NCI-H1092 treated with DMSO at 0.1 percent for 48 hours (cell line): Measurements from ENCODE around the gene KCNK7.
"Not testable (repeated sequence)": the region's sequence is repeated elsewhere in the genome, so short reads cannot be mapped to it uniquely, and the experiment has no call there.

Experiments used
- DNase-seq: peaks from one replicate; lab custom pipeline; 2025; lab: John Stamatoyannopoulos, UW

Gene KCNK7

DNA sequence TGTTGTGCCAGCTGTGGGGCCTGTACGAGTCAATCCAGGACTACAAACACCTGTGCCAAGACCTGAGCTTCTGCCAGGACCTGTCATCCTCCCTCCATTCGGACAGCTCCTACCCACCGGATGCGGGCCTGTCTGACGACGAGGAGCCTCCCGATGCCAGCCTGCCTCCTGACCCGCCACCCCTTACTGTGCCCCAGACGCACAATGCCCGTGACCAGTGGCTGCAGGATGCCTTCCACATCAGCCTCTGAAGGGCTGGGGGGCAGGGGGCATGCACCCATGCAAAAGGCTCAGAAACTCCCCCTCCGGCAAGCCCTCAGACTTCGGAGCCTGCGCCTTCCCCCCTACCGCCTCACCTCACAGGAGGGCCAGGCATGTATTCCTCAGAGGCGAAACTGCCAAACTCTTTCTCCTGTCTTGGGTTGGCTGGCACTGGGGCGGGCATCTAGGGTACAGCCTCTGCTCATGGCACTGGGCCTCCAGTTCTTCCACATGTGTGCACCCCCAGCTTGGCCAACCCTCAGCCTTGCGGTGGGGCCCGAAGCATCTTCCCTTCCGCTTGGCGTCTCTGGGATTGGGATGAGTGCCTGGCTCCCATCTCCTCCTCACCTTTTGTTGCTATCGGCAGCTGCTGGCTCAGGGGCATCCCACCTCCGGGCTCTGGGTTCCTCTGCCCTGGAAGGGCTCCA is 22.1 kb downstream of the KCNK7 start:
- DNase-seq = no peak

DNA sequence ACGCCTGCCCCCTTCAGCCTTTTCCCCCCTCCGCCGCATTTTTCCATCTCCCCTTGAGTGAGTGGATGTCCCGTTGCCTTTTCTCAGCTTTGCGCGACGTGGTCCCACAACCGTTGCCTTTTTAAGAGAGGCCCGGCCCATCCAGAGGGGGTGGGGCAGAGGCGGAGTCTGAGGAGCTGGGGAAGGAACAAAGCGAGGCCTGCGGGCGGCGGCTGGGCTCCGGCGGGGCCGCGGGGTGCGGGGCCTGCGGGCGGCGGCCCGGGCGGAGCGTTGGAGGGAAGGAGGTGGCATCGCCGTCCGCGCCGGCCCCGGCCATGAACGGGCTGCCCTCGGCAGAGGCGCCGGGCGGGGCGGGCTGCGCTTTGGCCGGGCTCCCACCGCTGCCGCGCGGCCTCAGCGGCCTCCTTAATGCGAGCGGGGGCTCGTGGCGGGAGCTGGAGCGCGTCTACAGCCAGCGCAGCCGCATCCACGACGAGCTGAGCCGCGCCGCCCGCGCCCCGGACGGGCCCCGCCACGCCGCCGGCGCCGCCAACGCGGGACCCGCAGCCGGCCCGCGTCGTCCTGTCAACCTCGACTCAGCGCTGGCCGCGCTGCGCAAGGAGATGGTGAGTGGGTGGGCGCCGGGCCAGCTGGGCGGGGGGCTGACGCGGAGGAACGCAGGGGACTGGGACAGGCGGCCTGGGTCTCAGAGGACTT is 23.1 kb downstream of the KCNK7 start, which contains the start of gene FAM89B:
TSS of gene FAM89B (plus strand) at position 183 of the 696 bp plus-strand sequence. CDS start at position 315, 132 bp downstream.
- DNase-seq = peak; percentile 78

DNA sequence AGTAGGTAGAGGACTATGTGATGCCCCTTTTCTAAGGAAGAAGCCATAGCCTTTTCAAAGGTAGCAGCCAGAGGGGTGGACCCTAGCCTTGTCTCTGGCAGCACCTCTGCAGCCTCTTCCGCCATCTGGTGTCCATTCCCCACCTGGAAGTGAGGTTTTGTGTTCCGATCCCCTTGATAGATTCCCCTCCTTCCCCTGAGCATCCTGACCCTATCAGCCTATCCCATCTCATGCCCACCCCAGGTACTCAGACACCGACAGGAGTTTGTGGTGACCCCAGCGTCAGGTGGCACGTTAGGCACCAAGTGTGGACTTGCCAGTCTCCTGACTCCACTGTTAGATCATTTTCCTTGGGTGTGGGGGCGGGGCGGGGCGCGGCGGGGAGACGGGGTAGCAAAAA is 23.7 kb downstream of the KCNK7 start:
- DNase-seq = peak; percentile 55

DNA sequence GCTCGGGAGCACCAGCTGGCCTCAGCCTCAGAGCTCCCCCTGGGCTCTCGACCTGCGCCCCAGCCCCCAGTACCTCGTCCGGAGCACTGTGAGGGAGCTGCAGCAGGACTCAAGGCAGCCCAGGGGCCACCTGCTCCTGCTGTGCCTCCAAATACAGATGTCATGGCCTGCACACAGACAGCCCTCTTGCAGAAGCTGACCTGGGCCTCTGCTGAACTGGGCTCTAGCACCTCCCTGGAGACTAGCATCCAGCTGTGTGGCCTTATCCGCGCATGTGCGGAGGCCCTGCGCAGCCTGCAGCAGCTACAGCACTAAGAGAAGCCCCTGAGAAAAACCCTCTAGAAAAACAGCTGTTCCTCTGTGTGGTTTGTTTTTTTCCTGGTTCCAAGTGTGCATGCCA is 24.2 kb downstream of the KCNK7 start:
- DNase-seq = no peak

DNA sequence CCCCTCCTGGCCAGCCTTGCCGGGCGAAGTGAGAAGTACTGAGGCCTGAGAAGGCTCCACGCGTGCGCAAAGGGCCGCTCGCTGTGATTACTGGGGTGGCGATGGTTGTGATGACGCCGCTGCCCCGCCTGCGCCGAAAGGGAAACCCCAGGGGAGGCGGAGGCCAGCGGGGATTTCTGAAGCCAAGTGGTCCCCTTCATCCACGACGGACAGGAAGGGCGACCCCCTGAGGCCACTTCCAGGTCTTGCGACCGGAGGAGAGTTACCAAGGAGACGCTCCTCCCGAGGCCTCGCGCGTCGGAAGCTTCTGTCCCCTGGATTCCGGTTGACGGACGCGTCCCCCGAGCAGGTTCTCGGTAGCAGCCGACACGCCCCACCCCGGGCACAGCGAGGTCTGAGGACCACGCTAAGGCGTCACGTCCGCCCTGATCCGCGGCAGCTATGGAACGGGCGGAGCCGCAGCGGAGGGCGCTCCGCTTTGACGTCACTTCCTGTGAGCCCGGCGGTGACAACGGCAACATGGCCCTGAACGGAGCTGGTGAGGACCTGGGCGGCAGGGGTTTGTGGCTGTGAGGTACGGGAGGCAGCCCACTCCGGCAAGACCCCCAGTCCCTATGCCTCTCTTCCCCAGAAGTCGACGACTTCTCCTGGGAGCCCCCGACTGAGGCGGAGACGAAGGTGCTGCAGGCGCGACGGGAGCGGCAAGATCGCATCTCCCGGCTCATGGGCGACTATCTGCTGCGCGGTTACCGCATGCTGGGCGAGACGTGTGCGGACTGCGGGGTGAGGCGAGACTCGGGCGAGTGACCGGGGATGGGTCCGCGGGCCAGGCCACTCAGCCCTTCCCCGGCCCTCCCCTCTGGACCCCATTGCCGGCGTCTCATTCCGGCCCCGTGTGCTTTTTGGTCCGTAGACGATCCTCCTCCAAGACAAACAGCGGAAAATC is 25.4 kb downstream of the KCNK7 start, which contains the start of gene ZNRD2:
TSS of gene ZNRD2 (plus strand) at position 505 of the 946 bp plus-strand sequence. CDS start at position 520, 15 bp downstream.
- DNase-seq = peak; percentile 98

DNA sequence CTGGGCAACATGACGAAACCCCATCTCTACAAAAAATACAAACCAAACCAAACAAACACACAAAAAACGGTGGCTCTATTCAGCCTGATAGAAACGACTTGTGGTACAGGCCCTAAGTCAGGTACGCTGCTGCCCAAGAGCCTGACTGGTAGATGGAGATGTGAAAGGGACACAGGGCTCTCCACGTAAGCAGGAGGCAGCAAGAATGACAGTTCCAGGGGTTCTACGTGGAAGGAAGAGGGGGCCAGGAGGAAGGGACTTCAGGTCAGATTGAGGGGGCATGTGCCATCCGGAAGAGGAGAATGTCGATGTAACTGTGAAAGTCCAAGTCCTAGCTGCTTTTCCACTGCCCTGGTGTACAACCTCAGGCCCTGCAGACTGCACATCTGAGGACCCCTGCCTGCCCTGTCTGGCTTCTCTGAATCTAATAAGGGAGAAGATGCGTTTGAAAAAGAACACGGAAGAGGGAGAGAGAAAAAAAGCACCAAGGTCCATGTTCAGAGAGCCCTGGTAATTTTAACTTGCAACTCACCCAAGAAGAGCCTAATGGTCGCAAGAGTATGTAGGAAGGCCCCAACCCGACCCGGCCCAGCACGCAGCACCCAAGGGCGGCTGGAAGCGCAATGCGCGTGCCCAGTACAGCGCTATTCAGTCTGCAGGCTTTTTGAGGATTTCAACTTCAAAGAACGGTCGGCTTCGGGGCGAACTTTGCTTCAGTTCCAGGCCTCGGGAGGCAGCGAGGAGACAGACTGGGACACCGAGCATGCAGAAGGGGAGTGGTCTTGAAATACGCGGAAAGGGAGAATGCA is 26.2 kb downstream of the KCNK7 start:
- DNase-seq = no peak

DNA sequence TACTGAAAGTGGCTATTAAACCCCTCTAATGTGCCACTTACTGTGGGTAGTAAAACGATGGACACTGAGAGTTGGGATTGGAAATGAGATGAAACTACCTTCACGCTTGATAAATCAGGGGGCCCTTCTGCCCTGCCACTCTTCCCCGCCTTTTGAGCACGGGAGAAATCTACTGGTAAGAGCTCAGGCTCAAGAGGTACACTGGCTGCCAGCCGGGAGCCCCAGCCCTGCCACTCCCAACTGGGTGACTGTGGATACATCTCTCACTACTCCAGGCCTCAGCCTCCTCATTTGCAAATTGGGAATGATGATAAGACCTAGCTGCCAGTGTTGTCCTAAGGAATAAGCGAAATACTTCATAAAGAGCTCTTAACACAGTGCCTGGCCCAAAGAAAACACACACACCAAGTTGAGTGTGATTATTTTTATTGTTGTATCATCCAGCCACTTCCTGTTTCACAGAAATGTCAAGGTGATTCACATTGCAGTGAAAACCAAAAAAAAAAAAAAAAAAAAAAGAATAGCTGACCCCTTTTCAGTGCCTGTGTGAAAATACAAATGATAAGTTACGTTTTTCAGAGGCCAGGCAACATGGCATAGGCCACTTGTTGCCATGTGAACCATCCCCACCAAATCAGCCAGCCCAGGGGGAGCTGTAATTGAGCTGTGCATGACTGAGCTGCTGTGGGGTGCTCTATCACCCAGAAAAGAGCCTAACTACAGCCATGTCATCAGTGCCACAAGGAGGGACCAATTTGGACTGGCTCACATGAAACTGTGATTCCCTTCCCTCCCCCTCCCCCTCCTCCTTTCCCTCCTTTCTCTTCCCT is 29.8 kb downstream of the KCNK7 start:
- DNase-seq = no peak

DNA sequence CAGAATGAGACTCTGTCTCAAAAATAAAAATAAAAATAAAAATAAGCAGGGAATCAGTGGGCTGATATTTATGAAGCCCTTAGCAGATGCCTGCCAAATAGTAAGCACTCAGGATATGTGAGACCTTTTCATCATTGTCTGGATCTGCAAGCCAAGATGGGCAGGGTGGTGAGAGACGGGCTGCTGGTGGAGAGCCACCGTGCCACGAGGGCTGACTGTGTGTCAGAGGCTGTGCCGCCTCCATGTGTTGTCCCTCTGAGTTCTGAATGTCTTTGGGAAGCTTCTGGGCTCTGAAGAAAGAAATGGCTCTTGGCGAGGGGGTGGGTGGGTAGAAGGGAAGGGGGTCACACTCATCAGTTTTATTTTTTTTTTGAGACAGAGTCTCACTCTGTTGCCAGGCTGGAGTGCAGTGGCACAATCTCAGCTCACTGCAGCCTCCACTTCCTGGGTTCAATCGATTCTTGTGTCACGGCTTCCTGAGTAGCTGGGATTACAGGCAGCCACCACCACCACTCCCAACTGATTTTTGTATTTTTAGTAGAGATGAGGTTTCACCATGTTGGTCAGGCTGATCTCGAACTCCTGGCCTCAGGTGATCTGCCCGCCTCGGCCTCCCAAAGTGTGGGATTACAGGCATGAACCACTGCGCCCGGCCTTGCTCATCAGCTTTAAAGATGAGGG is 30.6 kb downstream of the KCNK7 start:
- not testable (repeated sequence) for DNase-seq

DNA sequence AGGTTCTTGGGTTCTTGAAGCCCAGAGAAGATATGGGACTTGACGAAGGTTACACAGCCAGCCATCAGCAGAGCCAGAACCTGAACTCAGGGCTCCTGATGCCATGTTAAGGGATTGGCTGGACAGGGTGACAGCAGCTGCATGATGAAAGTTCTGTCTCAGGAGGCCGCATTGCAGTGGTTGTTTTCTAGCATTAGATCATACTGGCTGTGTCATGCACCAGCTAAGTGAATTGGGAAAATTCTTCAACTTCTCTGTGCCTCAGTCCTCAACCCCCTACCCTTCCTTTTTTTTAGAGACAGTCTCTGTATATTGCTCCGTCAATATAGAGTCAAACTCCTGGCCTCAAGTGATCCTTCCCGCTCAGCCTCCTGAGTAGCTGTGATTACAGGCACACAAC is 32.0 kb downstream of the KCNK7 start:
- no peak for DNase-seq

DNA sequence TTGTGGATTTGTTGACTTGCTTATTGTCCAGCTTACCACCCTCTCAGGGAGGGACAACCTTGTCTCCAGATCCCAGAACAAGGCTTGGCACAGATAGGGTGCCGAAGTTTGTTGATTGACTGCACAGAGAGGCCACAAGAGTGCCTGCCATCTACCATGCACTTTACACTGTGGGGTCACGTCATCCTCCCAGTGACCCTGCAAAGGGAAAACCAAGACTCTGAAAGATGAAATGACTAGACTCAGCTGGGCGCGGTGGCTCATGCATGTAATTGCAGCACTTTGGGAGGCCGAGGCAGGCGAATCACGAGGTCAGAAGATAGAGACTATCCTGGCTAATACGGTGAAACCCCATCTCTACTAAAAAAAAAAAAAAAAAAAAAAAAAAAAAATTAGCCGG is 32.8 kb downstream of the KCNK7 start:
- DNase-seq = no peak

DNA sequence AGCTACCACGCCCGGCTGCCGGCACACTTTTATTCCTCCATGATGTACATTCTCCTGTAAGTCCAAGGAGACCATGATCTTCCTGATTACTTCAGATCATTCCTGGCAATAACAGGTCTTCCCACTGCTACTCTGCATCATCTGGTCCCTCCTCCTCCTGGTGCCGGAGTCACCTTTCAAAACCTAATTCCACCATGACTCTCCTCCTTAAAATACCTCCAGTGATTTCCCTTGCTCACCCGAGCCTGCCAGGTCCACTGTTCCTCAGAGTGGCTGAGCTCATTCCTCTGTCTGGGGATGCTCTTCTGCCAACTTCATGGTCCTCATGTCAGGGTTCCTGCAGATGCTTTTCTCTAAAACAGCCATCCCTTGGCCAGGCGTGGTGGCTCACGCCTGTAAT is 33.6 kb downstream of the KCNK7 start:
- no peak for DNase-seq

DNA sequence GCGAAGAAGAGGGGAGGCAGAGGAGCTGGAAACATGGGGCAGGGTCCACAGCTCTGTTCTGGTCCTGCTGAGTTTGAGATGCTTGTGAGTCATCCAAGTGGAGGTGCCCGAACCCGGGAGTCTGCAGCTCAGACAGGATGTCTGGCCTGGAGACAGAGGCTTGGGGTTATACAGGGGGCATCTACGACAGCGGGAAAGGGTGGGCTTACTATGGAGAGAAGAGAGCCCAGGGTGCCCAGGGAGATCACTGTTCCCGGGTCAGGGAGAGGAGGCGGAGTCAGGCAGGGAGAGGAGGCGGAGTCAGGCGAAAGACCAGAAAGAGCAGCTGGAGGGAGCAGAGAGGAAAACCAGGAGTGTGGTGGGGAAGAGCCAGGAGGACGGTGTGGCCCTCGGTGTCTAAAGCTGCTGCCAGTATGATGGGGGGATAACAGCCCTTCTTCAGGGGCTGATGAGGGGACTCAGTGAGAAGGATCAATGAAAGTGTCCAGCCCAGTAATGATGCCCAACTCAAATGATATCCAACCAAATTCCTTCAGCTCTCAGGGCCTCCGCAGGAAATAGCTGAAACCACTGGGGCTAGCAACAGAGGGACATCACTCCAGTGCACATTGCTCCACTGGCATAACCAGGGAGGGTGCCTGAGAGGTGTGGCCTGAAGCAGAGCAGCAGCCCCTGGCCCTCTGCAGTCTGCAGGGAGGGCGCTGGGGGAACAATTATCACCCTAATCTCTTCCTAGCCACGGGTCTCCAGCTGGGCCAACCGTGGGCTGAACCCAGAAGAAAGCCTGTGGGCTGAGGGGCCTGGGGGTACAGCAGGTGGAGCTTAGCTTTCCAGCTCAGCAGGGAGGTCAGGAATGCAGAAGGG is 34.8 kb downstream of the KCNK7 start:
- peak; percentile 43 for DNase-seq

DNA sequence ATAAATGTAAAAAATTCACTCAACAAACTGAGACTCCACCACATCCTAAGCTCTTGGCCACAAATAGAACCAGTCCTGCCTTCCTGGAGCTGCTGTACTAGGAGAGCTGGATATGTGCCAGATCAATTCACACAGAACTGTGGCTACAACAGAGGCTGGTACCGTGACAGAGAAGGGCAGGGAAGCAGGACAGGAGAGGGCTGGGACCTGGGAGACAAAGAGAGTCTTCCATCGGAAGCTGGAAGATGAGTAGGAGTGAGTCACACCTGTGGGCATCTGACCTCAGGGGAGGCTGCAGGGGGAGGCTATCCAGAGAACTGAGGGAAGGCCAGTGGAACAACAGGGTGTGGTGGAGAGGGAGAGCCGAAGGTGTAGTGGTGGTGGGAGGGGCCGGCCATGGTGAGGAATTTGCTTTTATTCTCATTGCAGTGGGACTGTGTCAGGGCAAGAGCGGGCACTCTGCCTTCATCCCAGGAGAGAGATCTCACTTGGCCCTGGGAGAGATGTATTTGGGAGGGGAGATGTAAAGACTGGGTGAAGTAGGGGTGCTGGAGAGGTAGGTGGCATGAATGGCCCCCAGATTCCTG is 35.6 kb downstream of the KCNK7 start:
- DNase-seq = peak; percentile 61

DNA sequence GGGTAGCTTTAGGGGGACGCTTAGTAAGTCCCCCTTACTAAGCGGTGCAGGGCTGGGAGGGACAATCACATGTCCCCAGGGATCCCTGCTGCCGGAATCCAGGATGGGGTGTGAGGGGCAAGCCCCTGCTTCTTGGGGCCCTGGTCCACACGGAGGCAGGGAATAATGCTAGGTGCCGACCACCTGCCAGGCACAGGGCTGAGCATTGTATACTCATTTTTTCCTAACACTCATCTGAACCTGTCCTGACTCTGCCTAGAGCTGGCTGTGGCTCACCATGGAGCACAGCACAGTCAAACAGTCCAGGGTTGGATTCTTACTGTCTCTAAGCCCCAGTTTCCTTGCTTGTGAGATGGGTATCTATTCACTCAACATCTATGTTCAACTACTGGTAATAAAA is 36.1 kb downstream of the KCNK7 start:
- DNase-seq = no peak

DNA sequence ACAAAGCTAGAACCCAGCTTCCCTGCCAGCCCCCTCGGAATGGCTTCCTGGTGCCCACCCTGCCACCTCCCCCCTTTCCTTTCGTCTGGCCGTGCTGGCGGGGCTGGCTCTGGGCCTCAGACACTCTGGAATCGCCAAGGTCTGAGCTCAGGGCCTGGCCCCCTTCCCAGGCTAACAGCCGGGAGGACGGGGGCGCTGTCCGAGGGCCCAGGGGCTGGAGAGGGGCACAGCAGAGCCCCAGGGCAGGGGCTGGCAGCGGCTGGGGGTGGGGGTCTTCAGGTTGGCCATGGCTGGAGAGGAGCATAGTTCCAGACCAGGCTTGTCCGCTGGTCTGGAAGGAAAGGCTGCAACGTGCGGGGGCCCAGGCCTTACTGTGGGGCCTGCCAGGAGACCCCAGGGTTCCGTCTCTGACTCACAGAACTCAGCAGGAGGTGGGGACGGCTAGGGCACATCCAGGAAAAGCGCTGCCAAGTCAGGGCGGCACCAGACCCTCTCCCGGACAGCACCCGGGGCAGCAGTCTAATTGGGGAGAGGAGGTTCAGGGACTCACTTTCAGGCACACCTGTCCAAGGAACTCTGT is 36.6 kb downstream of the KCNK7 start:
- peak; percentile 64 for DNase-seq

DNA sequence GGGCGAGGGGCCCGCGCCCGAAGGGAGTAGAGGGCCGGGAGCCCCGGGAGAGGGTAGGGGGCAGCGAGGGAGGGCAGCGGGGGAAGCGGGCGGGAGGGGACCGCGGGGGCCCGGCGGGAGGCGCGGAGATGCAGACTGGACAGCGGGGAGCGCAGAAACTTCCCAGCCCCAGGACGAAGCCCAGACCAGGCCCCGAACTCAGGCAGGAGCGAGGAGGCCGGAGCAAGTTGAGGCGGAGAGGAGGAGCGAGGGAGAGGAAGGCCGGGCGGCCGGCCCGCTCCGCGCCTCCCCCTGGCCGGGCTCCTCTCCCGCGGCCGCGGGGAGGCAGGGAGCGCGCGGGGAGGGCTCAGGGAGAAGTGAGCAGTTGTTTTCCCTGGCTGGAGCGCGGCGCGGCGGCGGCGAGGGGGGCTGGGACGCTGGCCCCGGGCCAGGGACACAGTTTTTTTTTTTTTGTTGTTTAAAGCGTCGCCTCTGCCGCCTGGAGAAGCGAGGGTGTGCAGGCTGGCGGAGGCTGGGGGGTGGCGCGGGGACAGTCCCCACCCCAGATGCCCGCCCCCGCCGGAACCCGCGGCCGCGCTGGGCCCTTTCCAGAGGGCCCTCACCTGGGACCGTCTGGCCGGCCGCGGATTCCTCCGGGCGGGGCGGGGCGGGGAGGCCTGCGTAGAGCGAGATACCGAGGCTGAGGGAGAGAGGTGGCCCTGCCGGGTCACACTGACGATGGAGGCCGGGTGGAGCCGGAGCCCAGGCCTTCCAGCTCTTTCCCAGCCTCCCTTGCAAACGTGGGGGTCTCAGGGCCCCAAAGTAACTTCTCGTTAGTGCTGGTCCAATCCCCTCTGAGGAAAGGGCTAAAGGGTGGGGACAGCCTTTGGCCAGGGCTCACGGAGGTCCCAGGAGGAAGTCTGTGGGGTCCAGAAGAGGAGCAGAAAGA is 37.3 kb downstream of the KCNK7 start, which contains the start of gene LTBP3:
TSS of gene LTBP3 (minus strand) at position 358 of the 928 bp plus-strand sequence. CDS start 400 bp downstream, outside the sequence.
- peak; percentile 73 for DNase-seq
